Stimulated activated naive CD4-positive, alpha-beta T cell treated with Interleukin-2 at 50 U/mL for 16 hours (primary cell): ENCODE results near the gene EPS8.

Source experiments
- DNase-seq: peaks from one replicate; lab custom pipeline; 2025; lab: John Stamatoyannopoulos, UW

The EPS8 gene

GRCh38 chr12:15789220-15790171, at the start of gene EPS8:
EPS8 (minus strand) TSS chr12:15789388; CDS start chr12:15682951, 106,437 bp downstream.
- DNase-seq, result peak; percentile 86

- DNase-seq, result no peak
Measured at GRCh38 chr12:15837141-15837790, 48.1 kb upstream of the EPS8 start.

GRCh38 chr12:15834575-15834974, 45.4 kb upstream of the EPS8 start:
- no peak for DNase-seq

GRCh38 chr12:15831315-15831978, 42.3 kb upstream of the EPS8 start:
- no peak for DNase-seq

- no peak for DNase-seq
Measured at GRCh38 chr12:15830538-15830937, 41.4 kb upstream of the EPS8 start.

- no peak for DNase-seq
Measured at GRCh38 chr12:15829949-15830348, 40.8 kb upstream of the EPS8 start.

GRCh38 chr12:15829255-15829654, 40.1 kb upstream of the EPS8 start:
- no peak for DNase-seq

GRCh38 chr12:15827136-15827535, 37.9 kb upstream of the EPS8 start:
- DNase-seq, result no peak

- DNase-seq, result no peak
Measured at GRCh38 chr12:15824516-15824915, 35.3 kb upstream of the EPS8 start.

GRCh38 chr12:15823360-15824128, 34.4 kb upstream of the EPS8 start:
- DNase-seq, result no peak

GRCh38 chr12:15819644-15820437, 30.7 kb upstream of the EPS8 start:
- no peak for DNase-seq

GRCh38 chr12:15818418-15818817, 29.2 kb upstream of the EPS8 start:
- DNase-seq, result no peak

- no peak for DNase-seq
Measured at GRCh38 chr12:15815730-15816129, 26.5 kb upstream of the EPS8 start.

GRCh38 chr12:15811214-15812127, 22.3 kb upstream of the EPS8 start:
- DNase-seq, result no peak

GRCh38 chr12:15808652-15809051, 19.5 kb upstream of the EPS8 start:
- DNase-seq, result no peak

- DNase-seq, result no peak
Measured at GRCh38 chr12:15808250-15808649, 19.1 kb upstream of the EPS8 start.

GRCh38 chr12:15806826-15807225, 17.6 kb upstream of the EPS8 start:
- DNase-seq, result no peak

- DNase-seq, result no peak
Measured at GRCh38 chr12:15801770-15802744, 12.9 kb upstream of the EPS8 start.

GRCh38 chr12:15800278-15800677, 11.1 kb upstream of the EPS8 start:
- DNase-seq, result no peak
